OCI-LY7 (cell line): ENCODE results near the gene CMIP. TPM values are rescaled to one million over a fixed set of nuclear protein-coding genes. Genes with fewer than 3 reads are reported as not detected.

Experiments used
- BruUV-seq: library from RNA; stranded (reverse); fragments of 400-500 nt; replicated peaks from 2 replicates; lab custom pipeline; 2021; lab: Mats Ljungman, UMichigan
- CTCF ChIA-PET: fragments of 300-600 bp; sonication (Branson Sonifier 250); formaldehyde crosslinking; loops from one replicate; lab custom pipeline; 2022; ENCODE audit warnings: antibody characterized with exemption; ENCODE audit not compliant: unreplicated experiment; lab: Charles Lee
- POLR2A ChIA-PET: fragments of 300-600 bp; sonication (Branson Sonifier 250); formaldehyde crosslinking; loops from one replicate; lab custom pipeline; 2022; ENCODE audit warnings: antibody characterized with exemption; lab: Charles Lee
- DNase-seq: peaks from one replicate; pipeline ENCODE4 v3.0.0-alpha.2; 2015; ENCODE audit warnings: low spot score
- H2AFZ ChIP-seq: fragments of 200-600 bp; sonication (generic), shearing (Covaris generic); 2 replicates; pipeline ENCODE4 v1.6.1; 2014; ENCODE audit warnings: mild to moderate bottlenecking, antibody characterized with exemption, low read length, moderate library complexity
- H3K27ac ChIP-seq: fragments of 200-600 bp; sonication (generic); 2 replicates; pipeline ENCODE4 v1.5.1; 2014; ENCODE audit warnings: mixed run types, low read depth, mild to moderate bottlenecking, moderate library complexity, low read length, inconsistent platforms; ENCODE audit not compliant: poor library complexity, severe bottlenecking
- H3K36me3 ChIP-seq: fragments of 200-600 bp; sonication (generic); 2 replicates; pipeline ENCODE4 v1.6.1; 2014; ENCODE audit warnings: mild to moderate bottlenecking, antibody characterized with exemption, low read length, moderate library complexity, mixed read lengths; ENCODE audit not compliant: insufficient read depth
- H3K4me1 ChIP-seq: fragments of 200-600 bp; sonication (generic); 2 replicates; pipeline ENCODE4 v1.5.1; 2014; ENCODE audit warnings: mild to moderate bottlenecking, low read length; ENCODE audit not compliant: insufficient read depth, poor library complexity, severe bottlenecking
- H3K4me2 ChIP-seq: fragments of 200-600 bp; sonication (generic); 2 replicates; pipeline ENCODE4 v1.6.1; 2014; ENCODE audit warnings: mild to moderate bottlenecking, low read length
- H3K4me3 ChIP-seq: fragments of 200-600 bp; sonication (generic); 2 replicates; pipeline ENCODE4 v1.5.1; 2014; ENCODE audit warnings: mild to moderate bottlenecking, low read depth, low read length; ENCODE audit not compliant: poor library complexity, severe bottlenecking
- H3K79me2 ChIP-seq: fragments of 200-600 bp; sonication (generic); 2 replicates; pipeline ENCODE4 v1.6.1; 2016; ENCODE audit warnings: low read depth, mild to moderate bottlenecking, low read length, moderate library complexity, mixed read lengths; ENCODE audit not compliant: insufficient read depth
- H3K9me2 ChIP-seq: fragments of 200-600 bp; sonication (generic); 2 replicates; pipeline ENCODE4 v1.6.1; 2016; ENCODE audit warnings: mild to moderate bottlenecking, low read length, mixed read lengths; ENCODE audit not compliant: insufficient read depth
- H3K9me3 ChIP-seq: fragments of 200-600 bp; sonication (generic); 2 replicates; pipeline ENCODE4 v1.6.1; 2014; ENCODE audit warnings: mild to moderate bottlenecking, mixed run types, low read length, mixed read lengths
- H4K20me1 ChIP-seq: fragments of 200-600 bp; sonication (generic); 2 replicates; pipeline ENCODE4 v1.6.1; 2014; ENCODE audit warnings: mild to moderate bottlenecking, antibody characterized with exemption, low read length, moderate library complexity, mixed read lengths; ENCODE audit not compliant: insufficient read depth
- EZH2phosphoT487 ChIP-seq: fragments of 200-600 bp; sonication (generic); IDR thresholded peaks from 2 replicates; pipeline ENCODE4 v1.6.1; 2018; ENCODE audit warnings: low read depth, borderline replicate concordance, mild to moderate bottlenecking, mixed run types, antibody characterized with exemption, low read length, moderate library complexity, mixed read lengths
- intact Hi-C: fragments of 100-400 bp; cut with micrococcal nuclease; formaldehyde crosslinking; loops from one replicate; pipeline ENCODE4 v1.10.0; 2022; ENCODE audit not compliant: unreplicated experiment
- total RNA-seq, 2 experiments: library from RNA; depleted of rRNA in 1 of 2; stranded (reverse); fragments of >200 nt in 1 of 2; shearing (Covaris generic) in 1 of 2; gene quantifications; 2 replicates each; pipeline ENCODE4 v1.2.3, GENCODE V29; 2014 to 2022
- TF ChIP-seq, protein P1 (sequence below): fragments of 200-600 bp; sonication (generic); conservative IDR thresholded peaks from 2 replicates; pipeline ENCODE4 v1.5.1; 2014; ENCODE audit warnings: mild to moderate bottlenecking, antibody characterized with exemption, low read length, moderate library complexity, mixed read lengths

CMIP gene
- total RNA-seq, 2 experiments from 2014 or later = 15.4 to 70.3 TPM

GRCh38 chr16:81706327-81707295 lies 262.0 kb downstream of the CMIP start:
- no peak overlapping the region for H3K27ac ChIP-seq
- H3K4me1 ChIP-seq = no peaks in the 10 kb centered on the region
- BruUV-seq = no TSS peak
- intact Hi-C loops = no loop called here
- TF ChIP-seq EZH2phosphoT487 = no peak
- TF ChIP-seq, protein P1, sequence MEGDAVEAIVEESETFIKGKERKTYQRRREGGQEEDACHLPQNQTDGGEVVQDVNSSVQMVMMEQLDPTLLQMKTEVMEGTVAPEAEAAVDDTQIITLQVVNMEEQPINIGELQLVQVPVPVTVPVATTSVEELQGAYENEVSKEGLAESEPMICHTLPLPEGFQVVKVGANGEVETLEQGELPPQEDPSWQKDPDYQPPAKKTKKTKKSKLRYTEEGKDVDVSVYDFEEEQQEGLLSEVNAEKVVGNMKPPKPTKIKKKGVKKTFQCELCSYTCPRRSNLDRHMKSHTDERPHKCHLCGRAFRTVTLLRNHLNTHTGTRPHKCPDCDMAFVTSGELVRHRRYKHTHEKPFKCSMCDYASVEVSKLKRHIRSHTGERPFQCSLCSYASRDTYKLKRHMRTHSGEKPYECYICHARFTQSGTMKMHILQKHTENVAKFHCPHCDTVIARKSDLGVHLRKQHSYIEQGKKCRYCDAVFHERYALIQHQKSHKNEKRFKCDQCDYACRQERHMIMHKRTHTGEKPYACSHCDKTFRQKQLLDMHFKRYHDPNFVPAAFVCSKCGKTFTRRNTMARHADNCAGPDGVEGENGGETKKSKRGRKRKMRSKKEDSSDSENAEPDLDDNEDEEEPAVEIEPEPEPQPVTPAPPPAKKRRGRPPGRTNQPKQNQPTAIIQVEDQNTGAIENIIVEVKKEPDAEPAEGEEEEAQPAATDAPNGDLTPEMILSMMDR = no peak
- H3K36me3 ChIP-seq = peaks cover 50% of the 10 kb centered on the region; the same call in 1 of the 2 replicates
- H3K79me2 ChIP-seq = no peaks in the 10 kb centered on the region
- no peak for DNase-seq
- no peaks in the 10 kb centered on the region for H3K9me3 ChIP-seq
- H3K4me2 ChIP-seq = no peak overlapping the region
- no peaks in the 10 kb centered on the region for H4K20me1 ChIP-seq
- CTCF ChIA-PET = no interaction called here
- no peak overlapping the region for H3K4me3 ChIP-seq
- POLR2A ChIA-PET = no interaction called here
- H3K9me2 ChIP-seq = no peaks in the 10 kb centered on the region
- H2AFZ ChIP-seq = no peak overlapping the region

DNA sequence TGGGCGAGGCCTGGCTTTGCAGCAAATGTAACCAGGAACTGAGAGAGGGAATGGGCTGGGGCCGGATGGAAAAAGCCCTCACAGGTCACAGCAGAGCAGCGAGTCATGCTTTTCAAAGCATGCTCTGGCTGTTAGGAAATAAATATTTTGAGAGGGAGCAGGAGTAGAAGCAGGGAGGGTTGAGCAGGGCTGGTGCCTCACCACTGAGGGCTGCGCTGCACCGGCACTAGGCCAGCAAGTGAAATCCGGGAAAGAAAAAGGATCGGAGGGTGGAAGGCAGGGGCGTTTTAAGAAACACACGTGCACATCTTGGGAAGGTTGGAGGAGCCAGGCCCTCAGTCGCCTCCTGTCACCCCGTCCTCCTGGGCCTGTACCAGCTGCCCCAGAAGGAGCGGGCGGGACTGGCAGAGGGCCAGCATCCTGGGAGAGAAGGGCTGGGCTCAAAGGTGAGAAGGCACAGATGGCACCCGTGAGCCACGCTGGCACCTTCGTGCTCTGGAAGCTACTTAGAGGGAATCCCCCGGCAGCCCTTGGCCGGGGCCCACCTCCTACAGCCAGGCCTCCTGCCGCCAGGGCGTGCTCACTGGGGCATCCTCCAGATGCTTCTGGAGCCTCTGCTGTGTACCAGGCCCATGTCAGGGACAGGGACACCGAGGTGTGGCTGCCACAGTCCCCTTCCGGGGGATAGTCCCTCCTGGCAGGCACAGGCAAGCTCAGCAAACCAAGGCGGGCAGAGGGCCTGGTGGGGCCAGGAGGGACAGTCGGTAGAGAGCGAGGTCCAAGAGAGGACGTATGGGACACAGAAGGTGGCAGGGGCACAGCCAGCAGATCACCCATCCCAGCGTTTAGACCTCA lies 263.0 kb downstream of the CMIP start:
- H3K9me3 ChIP-seq = no peaks in the 10 kb centered on the region
- POLR2A ChIA-PET = interaction anchor here (0.6 kb wide), 1 partner anchor 12 kb away, joined by 3 read pairs; no protein-coding TSS in a partner anchor
- H3K36me3 ChIP-seq = peaks cover 50% of the 10 kb centered on the region; the same call in 1 of the 2 replicates
- H3K79me2 ChIP-seq = no peaks in the 10 kb centered on the region
- CTCF ChIA-PET = no interaction called here
- no peak for DNase-seq
- no TSS peak for BruUV-seq
- H3K4me2 ChIP-seq = no peak overlapping the region
- H3K9me2 ChIP-seq = no peaks in the 10 kb centered on the region
- intact Hi-C loops = no loop called here
- no peak overlapping the region for H3K4me3 ChIP-seq
- TF ChIP-seq, protein P1 = no peak
- no peak for TF ChIP-seq EZH2phosphoT487
- H3K27ac ChIP-seq = no peak overlapping the region
- H2AFZ ChIP-seq = no peak overlapping the region
- no peaks in the 10 kb centered on the region for H3K4me1 ChIP-seq
- H4K20me1 ChIP-seq = no peaks in the 10 kb centered on the region
